ENCODE data around the gene SCAF1.

- no peak for TF ChIP-seq CTCF (IDR thresholded peaks at IDR 0.05; ENCODE audit: low read length)
- no peak for TF ChIP-seq EZH2 (optimal IDR thresholded peaks at IDR 0.05; ENCODE audit: low read depth, low read length)
These were observed 48.7 kb downstream of the SCAF1 start, which contains the start of gene CPT1C for GRCh38 chr19:49690656-49691242.

All from MM.1S (cell line).